OCI-LY7 (cell line): ENCODE measurements around the gene ARL15. TPM values are rescaled to one million over a fixed set of nuclear protein-coding genes. Genes with fewer than 3 reads are reported as not detected.

ENCODE experiments used
- BruUV-seq: library from RNA; stranded (reverse); fragments of 400-500 nt; replicated peaks from 2 replicates; lab custom pipeline; 2021; lab: Mats Ljungman, UMichigan
- CTCF ChIA-PET: fragments of 300-600 bp; sonication (Branson Sonifier 250); formaldehyde crosslinking; loops from one replicate; lab custom pipeline; 2022; ENCODE audit warnings: antibody characterized with exemption; ENCODE audit not compliant: unreplicated experiment; lab: Charles Lee
- POLR2A ChIA-PET: fragments of 300-600 bp; sonication (Branson Sonifier 250); formaldehyde crosslinking; loops from one replicate; lab custom pipeline; 2022; ENCODE audit warnings: antibody characterized with exemption; lab: Charles Lee
- DNase-seq: peaks from one replicate; pipeline ENCODE4 v3.0.0-alpha.2; 2015; ENCODE audit warnings: low spot score
- H2AFZ ChIP-seq: fragments of 200-600 bp; sonication (generic), shearing (Covaris generic); 2 replicates; pipeline ENCODE4 v1.6.1; 2014; ENCODE audit warnings: mild to moderate bottlenecking, antibody characterized with exemption, low read length, moderate library complexity
- H3K27ac ChIP-seq: fragments of 200-600 bp; sonication (generic); 2 replicates; pipeline ENCODE4 v1.5.1; 2014; ENCODE audit warnings: mixed run types, low read depth, mild to moderate bottlenecking, moderate library complexity, low read length, inconsistent platforms; ENCODE audit not compliant: poor library complexity, severe bottlenecking
- H3K36me3 ChIP-seq: fragments of 200-600 bp; sonication (generic); 2 replicates; pipeline ENCODE4 v1.6.1; 2014; ENCODE audit warnings: mild to moderate bottlenecking, antibody characterized with exemption, low read length, moderate library complexity, mixed read lengths; ENCODE audit not compliant: insufficient read depth
- H3K4me1 ChIP-seq: fragments of 200-600 bp; sonication (generic); 2 replicates; pipeline ENCODE4 v1.5.1; 2014; ENCODE audit warnings: mild to moderate bottlenecking, low read length; ENCODE audit not compliant: insufficient read depth, poor library complexity, severe bottlenecking
- H3K4me2 ChIP-seq: fragments of 200-600 bp; sonication (generic); 2 replicates; pipeline ENCODE4 v1.6.1; 2014; ENCODE audit warnings: mild to moderate bottlenecking, low read length
- H3K4me3 ChIP-seq: fragments of 200-600 bp; sonication (generic); 2 replicates; pipeline ENCODE4 v1.5.1; 2014; ENCODE audit warnings: mild to moderate bottlenecking, low read depth, low read length; ENCODE audit not compliant: poor library complexity, severe bottlenecking
- H3K79me2 ChIP-seq: fragments of 200-600 bp; sonication (generic); 2 replicates; pipeline ENCODE4 v1.6.1; 2016; ENCODE audit warnings: low read depth, mild to moderate bottlenecking, low read length, moderate library complexity, mixed read lengths; ENCODE audit not compliant: insufficient read depth
- H3K9me2 ChIP-seq: fragments of 200-600 bp; sonication (generic); 2 replicates; pipeline ENCODE4 v1.6.1; 2016; ENCODE audit warnings: mild to moderate bottlenecking, low read length, mixed read lengths; ENCODE audit not compliant: insufficient read depth
- H3K9me3 ChIP-seq: fragments of 200-600 bp; sonication (generic); 2 replicates; pipeline ENCODE4 v1.6.1; 2014; ENCODE audit warnings: mild to moderate bottlenecking, mixed run types, low read length, mixed read lengths
- H4K20me1 ChIP-seq: fragments of 200-600 bp; sonication (generic); 2 replicates; pipeline ENCODE4 v1.6.1; 2014; ENCODE audit warnings: mild to moderate bottlenecking, antibody characterized with exemption, low read length, moderate library complexity, mixed read lengths; ENCODE audit not compliant: insufficient read depth
- EZH2phosphoT487 ChIP-seq: fragments of 200-600 bp; sonication (generic); IDR thresholded peaks from 2 replicates; pipeline ENCODE4 v1.6.1; 2018; ENCODE audit warnings: low read depth, borderline replicate concordance, mild to moderate bottlenecking, mixed run types, antibody characterized with exemption, low read length, moderate library complexity, mixed read lengths
- intact Hi-C: fragments of 100-400 bp; cut with micrococcal nuclease; formaldehyde crosslinking; loops from one replicate; pipeline ENCODE4 v1.10.0; 2022; ENCODE audit not compliant: unreplicated experiment
- total RNA-seq, 2 experiments: library from RNA; depleted of rRNA in 1 of 2; stranded (reverse); fragments of >200 nt in 1 of 2; shearing (Covaris generic) in 1 of 2; gene quantifications; 2 replicates each; pipeline ENCODE4 v1.2.3, GENCODE V29; 2014 to 2022
- TF ChIP-seq, protein P1 (sequence below): fragments of 200-600 bp; sonication (generic); conservative IDR thresholded peaks from 2 replicates; pipeline ENCODE4 v1.5.1; 2014; ENCODE audit warnings: mild to moderate bottlenecking, antibody characterized with exemption, low read length, moderate library complexity, mixed read lengths

Gene ARL15
- total RNA-seq, 2 experiments from 2014 or later = 18.8 to 24.4 TPM

DNA sequence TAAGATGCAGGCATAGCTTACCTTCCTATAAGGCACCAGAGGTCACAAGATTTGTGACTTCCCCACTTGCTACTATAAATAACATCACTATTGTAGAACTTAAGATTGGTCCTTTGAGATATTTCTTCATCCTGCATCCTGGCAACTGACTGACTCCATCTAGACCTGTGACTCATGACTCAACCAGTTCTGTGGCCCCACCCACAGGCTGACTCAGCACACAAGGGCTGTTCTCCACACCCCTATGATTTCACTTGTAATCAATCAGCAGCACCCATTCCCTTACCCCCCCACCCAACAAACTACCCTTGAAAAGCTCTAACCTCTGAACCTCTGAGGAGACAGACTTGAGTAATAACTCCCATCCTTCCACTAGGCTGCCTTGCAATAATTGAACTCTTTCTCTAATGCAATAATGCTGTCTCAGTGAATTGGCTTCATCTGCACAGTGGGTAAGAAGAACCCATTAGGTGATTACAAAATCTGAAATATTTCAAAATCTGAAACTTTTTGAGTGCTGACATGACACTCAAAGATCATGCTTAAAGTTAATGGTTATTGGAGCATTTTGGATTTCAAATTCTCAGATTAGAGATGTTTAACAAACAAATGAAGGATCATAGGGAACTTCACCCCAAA, 296.7 kb downstream of the ARL15 start:
- ChIA-PET CTCF (no interaction called here), POLR2A (interaction anchor here (0.5 kb wide), 1 partner anchor 15 kb away, joined by 3 read pairs; no protein-coding TSS in a partner anchor)
- Histone ChIP-seq H3K36me3 (no peaks in the 10 kb centered on the region; the same call in 1 of the 2 replicates), H3K4me1 (no peaks in the 10 kb centered on the region), H3K27ac (no peak overlapping the region), H3K4me2 (no peak overlapping the region), H3K79me2 (no peaks in the 10 kb centered on the region), H3K9me3 (no peaks in the 10 kb centered on the region), H3K4me3 (no peak overlapping the region), H4K20me1 (no peaks in the 10 kb centered on the region), H2AFZ (no peak overlapping the region), H3K9me2 (no peaks in the 10 kb centered on the region)
- no peak for DNase-seq
- no peak for TF ChIP-seq EZH2phosphoT487
- TF ChIP-seq, protein P1, sequence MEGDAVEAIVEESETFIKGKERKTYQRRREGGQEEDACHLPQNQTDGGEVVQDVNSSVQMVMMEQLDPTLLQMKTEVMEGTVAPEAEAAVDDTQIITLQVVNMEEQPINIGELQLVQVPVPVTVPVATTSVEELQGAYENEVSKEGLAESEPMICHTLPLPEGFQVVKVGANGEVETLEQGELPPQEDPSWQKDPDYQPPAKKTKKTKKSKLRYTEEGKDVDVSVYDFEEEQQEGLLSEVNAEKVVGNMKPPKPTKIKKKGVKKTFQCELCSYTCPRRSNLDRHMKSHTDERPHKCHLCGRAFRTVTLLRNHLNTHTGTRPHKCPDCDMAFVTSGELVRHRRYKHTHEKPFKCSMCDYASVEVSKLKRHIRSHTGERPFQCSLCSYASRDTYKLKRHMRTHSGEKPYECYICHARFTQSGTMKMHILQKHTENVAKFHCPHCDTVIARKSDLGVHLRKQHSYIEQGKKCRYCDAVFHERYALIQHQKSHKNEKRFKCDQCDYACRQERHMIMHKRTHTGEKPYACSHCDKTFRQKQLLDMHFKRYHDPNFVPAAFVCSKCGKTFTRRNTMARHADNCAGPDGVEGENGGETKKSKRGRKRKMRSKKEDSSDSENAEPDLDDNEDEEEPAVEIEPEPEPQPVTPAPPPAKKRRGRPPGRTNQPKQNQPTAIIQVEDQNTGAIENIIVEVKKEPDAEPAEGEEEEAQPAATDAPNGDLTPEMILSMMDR = no peak
- BruUV-seq = no TSS peak
- intact Hi-C loops = no loop called here

DNA sequence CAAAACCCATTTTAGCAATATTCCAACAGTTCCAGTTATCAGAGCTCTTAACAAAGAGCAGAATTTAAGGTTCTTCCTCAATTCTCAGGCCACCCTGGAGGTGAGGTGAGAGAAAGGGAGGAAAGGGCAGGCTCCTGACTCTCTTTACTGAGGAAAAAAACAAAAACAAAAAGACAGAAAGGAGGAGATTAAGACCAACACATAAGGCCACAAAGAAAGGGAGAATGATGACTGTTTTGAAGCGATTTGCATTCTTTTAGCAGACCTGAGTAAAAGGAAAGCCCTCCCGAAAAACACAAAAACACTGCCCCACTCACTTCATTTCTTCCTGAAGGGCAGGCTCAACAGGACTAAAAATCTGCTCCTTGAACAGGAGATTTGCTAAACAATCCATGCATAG, 300.5 kb downstream of the ARL15 start:
- Histone ChIP-seq H3K27ac (no peak overlapping the region), H3K36me3 (no peaks in the 10 kb centered on the region; the same call in 1 of the 2 replicates), H2AFZ (no peak overlapping the region), H3K4me3 (no peak overlapping the region), H3K4me2 (no peak overlapping the region), H3K79me2 (no peaks in the 10 kb centered on the region), H3K9me3 (no peaks in the 10 kb centered on the region), H3K9me2 (no peaks in the 10 kb centered on the region), H3K4me1 (no peaks in the 10 kb centered on the region), H4K20me1 (no peaks in the 10 kb centered on the region)
- intact Hi-C loops = no loop called here
- TF ChIP-seq EZH2phosphoT487 = no peak
- TF ChIP-seq, protein P1 = no peak
- no TSS peak for BruUV-seq
- DNase-seq = no peak
- ChIA-PET CTCF (no interaction called here), POLR2A (interaction anchor here (1.0 kb wide), 1 partner anchor 22 kb away, joined by 4 read pairs; no protein-coding TSS in a partner anchor)

DNA sequence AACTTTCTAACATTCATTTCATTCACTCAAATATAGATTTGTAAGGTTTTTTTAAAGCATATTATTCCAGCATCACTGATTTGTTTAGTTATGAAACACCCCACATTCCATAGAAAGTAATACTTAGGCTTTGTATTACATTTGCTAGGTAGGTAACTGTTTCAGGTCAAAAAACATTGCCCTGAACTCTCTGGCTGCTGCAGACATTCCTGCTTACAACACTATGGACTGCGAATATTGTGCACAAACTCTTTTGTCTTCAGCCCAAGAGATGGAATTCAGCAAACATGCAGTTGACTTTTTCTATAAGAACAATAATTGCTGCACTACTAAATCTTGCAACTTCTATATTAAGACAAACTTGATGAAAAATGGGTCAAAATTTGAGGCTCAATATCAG, 301.0 kb downstream of the ARL15 start:
- Histone ChIP-seq H4K20me1 (no peaks in the 10 kb centered on the region), H3K4me3 (no peak overlapping the region), H3K4me2 (no peak overlapping the region), H3K36me3 (no peaks in the 10 kb centered on the region; the same call in 1 of the 2 replicates), H3K27ac (no peak overlapping the region), H3K9me3 (no peaks in the 10 kb centered on the region), H2AFZ (no peak overlapping the region), H3K4me1 (no peaks in the 10 kb centered on the region), H3K9me2 (no peaks in the 10 kb centered on the region), H3K79me2 (no peaks in the 10 kb centered on the region)
- DNase-seq = no peak
- no peak for TF ChIP-seq EZH2phosphoT487
- TF ChIP-seq, protein P1 = no peak
- no TSS peak for BruUV-seq
- POLR2A ChIA-PET = interaction anchor here (0.7 kb wide), 2 partner anchors 15 to 67 kb away, joined by 4 to 5 read pairs; no protein-coding TSS in a partner anchor
- intact Hi-C loops = no loop called here
- CTCF ChIA-PET = no interaction called here
